CD14-positive monocyte (primary cell): ENCODE data around the gene FMO5. TPM values are rescaled to one million over a fixed set of nuclear protein-coding genes. Genes with fewer than 3 reads are reported as not detected.

Experiments
- DNase-seq, 3 donors: peaks; one replicate each; pipeline ENCODE4 v3.0.0-alpha.2; 2011 to 2022
- H2AFZ ChIP-seq: 2 replicates; pipeline ENCODE4 v1.6.0; 2012; ENCODE audit warnings: mild to moderate bottlenecking, low read depth, low read length, inconsistent platforms; ENCODE audit not compliant: insufficient read depth, poor library complexity, severe bottlenecking
- H3K27ac ChIP-seq, 2 donors: 1 replicate in 1 of 2; 2 replicates in 1 of 2; pipeline ENCODE4 v1.5.1; 2012 to 2013; ENCODE audit warnings: low read length in 2 of 2, control low read depth in 1 of 2, inconsistent platforms in 1 of 2, low read depth in 1 of 2, mild to moderate bottlenecking in 1 of 2
- H3K27me3 ChIP-seq, 2 donors: one replicate each; pipeline versions ENCODE4 v1.6.0 to v1.6.1; 2011 to 2013; ENCODE audit warnings: low read length in 2 of 2; ENCODE audit not compliant: control insufficient read depth in 2 of 2, insufficient read depth in 2 of 2
- H3K36me3 ChIP-seq, 2 donors: replicated peaks in 1 of 2; 1 replicate in 1 of 2; 2 replicates in 1 of 2; pipeline versions ENCODE4 v1.5.1 to v1.6.1; 2012 to 2013; ENCODE audit warnings: low read length in 2 of 2, control low read depth in 1 of 2, inconsistent platforms in 1 of 2, mild to moderate bottlenecking in 1 of 2; ENCODE audit not compliant: insufficient read depth in 2 of 2, control insufficient read depth in 1 of 2
- H3K4me1 ChIP-seq, 2 donors: 1 replicate in 1 of 2; 2 replicates in 1 of 2; pipeline versions ENCODE4 v1.5.1 to v1.6.1; 2012 to 2013; ENCODE audit warnings: low read length in 2 of 2, control low read depth in 1 of 2, inconsistent platforms in 1 of 2, mild to moderate bottlenecking in 1 of 2, moderate library complexity in 1 of 2; ENCODE audit not compliant: insufficient read depth in 2 of 2, control insufficient read depth in 1 of 2
- H3K4me2 ChIP-seq: replicated peaks from 2 replicates; pipeline ENCODE3; 2012; ENCODE audit warnings: low read length, moderate library complexity, mild to moderate bottlenecking; ENCODE audit not compliant: poor library complexity, severe bottlenecking; ENCODE audit errors: extremely low read depth
- H3K4me3 ChIP-seq, 3 experiments: fragments of 200-600 bp in 1 of 3; sonication (generic) in 1 of 3; replicated peaks in 1 of 3; 1 replicate in 2 of 3; 2 replicates in 1 of 3; pipeline ENCODE4 v1.5.1; 2011 to 2013; ENCODE audit warnings: low read length in 3 of 3, mild to moderate bottlenecking in 3 of 3, control low read depth in 2 of 3, low read depth in 2 of 3, inconsistent platforms in 1 of 3, moderate library complexity in 1 of 3
- H3K79me2 ChIP-seq: 2 replicates; pipeline ENCODE4 v1.6.0; 2012; ENCODE audit warnings: mild to moderate bottlenecking, control low read depth, inconsistent platforms, low read length, moderate library complexity; ENCODE audit not compliant: insufficient read depth
- H3K9ac ChIP-seq: 2 replicates; pipeline ENCODE4 v1.6.0; 2017; ENCODE audit warnings: low read length, mild to moderate bottlenecking; ENCODE audit not compliant: insufficient read depth, poor library complexity, severe bottlenecking
- H3K9me3 ChIP-seq, 2 donors: replicated peaks in 1 of 2; 1 replicate in 1 of 2; 2 replicates in 1 of 2; pipeline versions ENCODE4 v1.5.1 to v1.6.1; 2012 to 2013; ENCODE audit warnings: low read length in 2 of 2, control low read depth in 1 of 2; ENCODE audit not compliant: control insufficient read depth in 1 of 2, insufficient read depth in 1 of 2
- H4K20me1 ChIP-seq: 2 replicates; pipeline ENCODE4 v1.6.0; 2012; ENCODE audit warnings: mild to moderate bottlenecking, low read length, control low read depth, moderate library complexity; ENCODE audit not compliant: insufficient read depth
- H3K27ac Mint-ChIP-seq, 7 donors: one replicate each; pipeline ENCODE4 v1.8.0; 2020; ENCODE audit warnings: mild to moderate bottlenecking in 7 of 7, mixed read lengths in 7 of 7, moderate library complexity in 6 of 7, inconsistent platforms in 2 of 7
- H3K27me3 Mint-ChIP-seq, 3 donors: one replicate each; pipeline ENCODE4 v1.8.0; 2021 to 2022; ENCODE audit warnings: low read depth in 3 of 3, mild to moderate bottlenecking in 3 of 3, mixed read lengths in 3 of 3, moderate library complexity in 3 of 3, inconsistent platforms in 1 of 3
- H3K36me3 Mint-ChIP-seq, 2 donors: one replicate each; pipeline ENCODE4 v1.8.0; 2020; ENCODE audit warnings: mixed read lengths in 2 of 2, inconsistent platforms in 1 of 2, mild to moderate bottlenecking in 1 of 2
- H3K4me1 Mint-ChIP-seq: one replicate; pipeline ENCODE4 v1.8.0; 2020; ENCODE audit warnings: mild to moderate bottlenecking, mixed read lengths
- H3K4me3 Mint-ChIP-seq, 2 donors: one replicate each; pipeline ENCODE4 v1.8.0; 2020; ENCODE audit warnings: mild to moderate bottlenecking in 2 of 2, mixed read lengths in 2 of 2, moderate library complexity in 1 of 2
- H3K9me3 Mint-ChIP-seq, 7 donors: one replicate each; pipeline ENCODE4 v1.8.0; 2020 to 2022; ENCODE audit warnings: mixed read lengths in 7 of 7, mild to moderate bottlenecking in 6 of 7, moderate library complexity in 6 of 7, inconsistent platforms in 2 of 7
- CTCF ChIP-seq: fragments of 200-600 bp; IDR thresholded peaks from one replicate; pipeline ENCODE4 v1.8.0; 2022; ENCODE audit warnings: antibody characterized with exemption, mild to moderate bottlenecking
- WGBS: methylation state at CpG from one replicate; pipeline ENCODE4 v1.1.5; 2013; ENCODE audit warnings: missing lambda C conversion rate; ENCODE audit not compliant: insufficient coverage; 5-methylcytosine and 5-hydroxymethylcytosine counted together
- intact Hi-C, 2 donors: fragments of 100-400 bp; cut with micrococcal nuclease; formaldehyde crosslinking; loops; one replicate each; pipeline versions ENCODE4 v1.15.0 to v1.15.1; 2023
- polyA plus RNA-seq, 3 donors: library from polyadenylated mRNA; depleted of rRNA in 1 of 3; unstranded in 2 of 3; stranded (reverse) in 1 of 3; fragments of 300-500 nt in 2 of 3; fragments of >200 nt in 1 of 3; fragmentation: Illumina TruSeq in 2 of 3; gene quantifications; 1 replicate in 2 of 3; 2 replicates in 1 of 3; pipeline ENCODE4 v1.2.3, GENCODE V29; 2012 to 2021

Gene FMO5
- polyA plus RNA-seq, 3 donors, result 16.8 to 20.0 (median 18.0) TPM

- peaks cover 49 to 52% of the 10 kb centered on the region in 2 donors for H3K36me3 Mint-ChIP-seq
- H3K4me2 ChIP-seq, result no peak overlapping the region
- H3K4me1 Mint-ChIP-seq, result peaks cover 29% of the 10 kb centered on the region
- H3K9me3 Mint-ChIP-seq, result no peaks in the 10 kb centered on the region
- no peaks in the 10 kb centered on the region for H3K27me3 ChIP-seq
- no peak overlapping the region for H3K9ac ChIP-seq
- no peak overlapping the region for H2AFZ ChIP-seq
- no peaks in the 10 kb centered on the region for H3K9me3 ChIP-seq
- peaks cover 25 to 45% of the 10 kb centered on the region in 2 donors for H3K36me3 ChIP-seq
- no peak overlapping the region for H3K27ac ChIP-seq
- WGBS, result no CpG with 5 or more reads among the region's 2 CpGs
- no peak overlapping the region for H3K4me3 ChIP-seq
- H3K4me1 ChIP-seq, result peaks cover 20 to 31% of the 10 kb centered on the region in 2 donors
- TF ChIP-seq CTCF, result no peak
- peak overlapping the region in 1 of 7 donors; percentile 28 for H3K27ac Mint-ChIP-seq
- no peak overlapping the region for H3K4me3 Mint-ChIP-seq
- peaks cover 0 to 2% (median 0%) of the 10 kb centered on the region in 3 donors for H3K27me3 Mint-ChIP-seq
- H3K79me2 ChIP-seq, result no peaks in the 10 kb centered on the region
- no peak for DNase-seq
- no peaks in the 10 kb centered on the region for H4K20me1 ChIP-seq
- intact Hi-C loops, result no loop called here
These were observed 9.6 kb downstream of the FMO5 start for GRCh38 chr1:147215540-147215916.

GRCh38 chr1:147214842-147215539, 10.1 kb downstream of the FMO5 start:
- TF ChIP-seq CTCF, result no peak
- peak overlapping the region in 1 of 7 donors; percentile 28 for H3K27ac Mint-ChIP-seq
- Histone ChIP-seq H3K9me3 (no peaks in the 10 kb centered on the region), H4K20me1 (no peaks in the 10 kb centered on the region), H3K9ac (no peak overlapping the region), H3K4me1 (peaks cover 20 to 31% of the 10 kb centered on the region in 2 donors), H2AFZ (no peak overlapping the region), H3K27ac (no peak overlapping the region), H3K4me2 (no peak overlapping the region), H3K79me2 (no peaks in the 10 kb centered on the region), H3K27me3 (no peaks in the 10 kb centered on the region), H3K4me3 (no peak overlapping the region), H3K36me3 (peaks cover 25 to 47% of the 10 kb centered on the region in 2 donors)
- H3K27me3 Mint-ChIP-seq, result peaks cover 0 to 2% (median 0%) of the 10 kb centered on the region in 3 donors
- DNase-seq, result no peak
- H3K4me1 Mint-ChIP-seq, result peaks cover 29% of the 10 kb centered on the region
- intact Hi-C loops, result no loop called here
- H3K36me3 Mint-ChIP-seq, result peaks cover 48 to 50% of the 10 kb centered on the region in 2 donors
- H3K9me3 Mint-ChIP-seq, result no peaks in the 10 kb centered on the region
- H3K4me3 Mint-ChIP-seq, result no peak overlapping the region
